C4-2B (cell line): ENCODE data around the gene RPL13.

Experiments used
- ZFX ChIP-seq: fragments of 450-650 bp; IDR thresholded peaks from 2 replicates; pipeline ENCODE4 v1.6.1; 2017
- TF ChIP-seq, protein P1 (sequence below): fragments of 450-650 bp; conservative IDR thresholded peaks from 2 replicates; pipeline ENCODE4 v1.5.1; 2017; ENCODE audit warnings: mild to moderate bottlenecking

DNA sequence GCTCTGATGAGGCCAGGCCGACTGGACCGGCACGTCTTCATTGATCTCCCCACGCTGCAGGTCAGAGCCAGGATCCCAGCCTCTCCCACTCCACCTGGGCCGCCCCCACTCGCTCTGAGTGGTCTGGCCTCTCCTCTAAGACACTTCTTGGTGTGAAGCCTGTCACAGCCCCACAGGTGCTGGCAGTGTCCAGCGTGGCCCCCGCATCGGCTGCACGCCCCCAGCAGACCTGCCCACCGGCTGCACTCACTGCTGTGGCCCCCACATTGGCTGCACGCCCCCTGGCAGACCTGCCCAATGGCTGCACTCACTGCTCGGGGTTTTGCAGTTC, 15.8 kb upstream of the RPL13 start:
- TF ChIP-seq, protein P1, sequence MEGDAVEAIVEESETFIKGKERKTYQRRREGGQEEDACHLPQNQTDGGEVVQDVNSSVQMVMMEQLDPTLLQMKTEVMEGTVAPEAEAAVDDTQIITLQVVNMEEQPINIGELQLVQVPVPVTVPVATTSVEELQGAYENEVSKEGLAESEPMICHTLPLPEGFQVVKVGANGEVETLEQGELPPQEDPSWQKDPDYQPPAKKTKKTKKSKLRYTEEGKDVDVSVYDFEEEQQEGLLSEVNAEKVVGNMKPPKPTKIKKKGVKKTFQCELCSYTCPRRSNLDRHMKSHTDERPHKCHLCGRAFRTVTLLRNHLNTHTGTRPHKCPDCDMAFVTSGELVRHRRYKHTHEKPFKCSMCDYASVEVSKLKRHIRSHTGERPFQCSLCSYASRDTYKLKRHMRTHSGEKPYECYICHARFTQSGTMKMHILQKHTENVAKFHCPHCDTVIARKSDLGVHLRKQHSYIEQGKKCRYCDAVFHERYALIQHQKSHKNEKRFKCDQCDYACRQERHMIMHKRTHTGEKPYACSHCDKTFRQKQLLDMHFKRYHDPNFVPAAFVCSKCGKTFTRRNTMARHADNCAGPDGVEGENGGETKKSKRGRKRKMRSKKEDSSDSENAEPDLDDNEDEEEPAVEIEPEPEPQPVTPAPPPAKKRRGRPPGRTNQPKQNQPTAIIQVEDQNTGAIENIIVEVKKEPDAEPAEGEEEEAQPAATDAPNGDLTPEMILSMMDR = no peak
- TF ChIP-seq ZFX = no peak
